Tongue (tissue), 2 donors: Measurements from ENCODE around the gene IL1B. TPM values are rescaled to one million over a fixed set of nuclear protein-coding genes. Genes with fewer than 3 reads are reported as not detected.
"Not testable (repeated sequence)": the region's sequence is repeated elsewhere in the genome, so short reads cannot be mapped to it uniquely, and the experiment has no call there.

Experiments
- DNase-seq: peaks from one replicate; pipeline ENCODE4 v3.0.0-alpha.2; 2015
- total RNA-seq: library from RNA; depleted of rRNA; stranded (reverse); fragments of >200 nt; gene quantifications from one replicate; pipeline ENCODE4 v1.2.3, GENCODE V29; 2014

The IL1B gene
- total RNA-seq, 1 donor from 2014 or later = 0.21 TPM

DNA sequence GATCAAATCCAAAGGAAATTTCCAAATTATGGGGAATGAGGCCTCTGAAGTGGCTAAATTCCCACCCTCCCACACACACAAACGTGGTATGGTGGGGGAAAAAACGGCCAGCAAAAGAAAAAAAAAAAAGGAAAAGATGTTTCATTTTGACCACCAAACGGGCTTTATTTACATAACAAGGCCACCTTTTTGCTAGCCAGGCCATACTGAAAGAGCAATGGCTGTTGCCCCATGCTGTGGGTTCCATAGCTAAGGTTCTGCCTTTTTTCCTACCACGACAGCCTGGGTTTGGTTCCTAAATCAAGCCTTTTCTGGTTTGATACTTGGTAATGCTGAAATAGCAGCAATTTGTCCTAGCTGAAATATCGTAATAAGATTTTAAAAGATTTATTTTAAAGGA is 14.0 kb upstream of the IL1B start:
- DNase-seq = no peak

DNA sequence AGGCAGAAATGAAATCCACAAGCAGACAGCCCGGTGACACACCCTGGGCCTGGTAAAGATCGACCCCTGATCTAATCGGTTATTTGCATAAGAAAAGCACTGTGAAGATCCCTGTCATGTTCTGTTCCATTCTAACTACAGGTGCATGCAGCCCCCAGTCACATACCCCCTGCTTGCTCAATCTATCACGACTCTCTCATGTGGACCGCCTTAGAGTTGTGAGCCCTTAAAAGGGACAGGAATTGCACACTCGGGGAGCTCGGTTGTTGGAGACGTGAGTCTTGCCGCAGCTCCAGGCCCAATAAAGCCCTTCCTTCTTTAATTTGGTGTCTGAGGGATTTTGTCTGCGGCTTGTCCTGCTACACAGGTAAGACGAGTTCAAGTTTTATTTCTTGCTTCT is 13.4 kb upstream of the IL1B start:
- DNase-seq = no peak

DNA sequence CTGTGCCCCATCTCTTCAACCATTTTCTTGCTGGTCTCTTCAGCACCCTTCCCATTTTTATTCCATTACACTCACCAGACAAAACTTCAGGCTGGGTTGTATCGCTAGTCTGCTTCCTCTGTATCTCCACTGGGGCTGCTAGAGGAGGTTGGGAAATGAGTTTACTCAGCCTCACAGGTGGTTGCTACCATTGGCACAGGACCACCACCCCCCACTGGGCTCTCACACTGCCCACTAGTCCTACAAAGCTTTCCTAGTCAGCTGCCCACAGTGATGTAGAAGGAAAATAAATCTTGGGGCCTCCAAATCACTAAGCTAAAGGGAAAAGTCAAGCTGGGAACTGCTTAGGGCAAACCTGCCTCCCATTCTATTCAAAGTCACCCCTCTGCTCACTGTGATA is 12.3 kb upstream of the IL1B start:
- no peak for DNase-seq

DNA sequence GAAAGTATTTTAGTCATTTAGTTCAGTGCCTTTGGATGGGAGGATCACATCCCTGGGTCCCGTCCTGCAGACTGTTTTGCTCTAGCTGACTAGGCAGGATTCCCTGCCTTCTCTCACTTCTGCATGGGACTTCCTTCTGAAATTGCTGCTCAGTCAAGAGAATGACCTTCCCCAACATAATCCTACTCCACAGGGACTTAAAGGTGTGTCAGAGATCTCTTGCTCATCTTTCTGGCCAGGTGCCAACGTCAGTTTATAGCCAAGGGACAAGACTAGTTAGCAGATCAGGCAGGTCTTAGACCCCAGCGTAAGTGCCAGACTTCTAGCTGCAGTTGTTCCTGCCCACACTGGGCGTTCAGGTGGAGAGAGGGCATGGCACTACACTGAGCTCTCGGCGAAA is 9.5 kb upstream of the IL1B start:
- DNase-seq = no peak

DNA sequence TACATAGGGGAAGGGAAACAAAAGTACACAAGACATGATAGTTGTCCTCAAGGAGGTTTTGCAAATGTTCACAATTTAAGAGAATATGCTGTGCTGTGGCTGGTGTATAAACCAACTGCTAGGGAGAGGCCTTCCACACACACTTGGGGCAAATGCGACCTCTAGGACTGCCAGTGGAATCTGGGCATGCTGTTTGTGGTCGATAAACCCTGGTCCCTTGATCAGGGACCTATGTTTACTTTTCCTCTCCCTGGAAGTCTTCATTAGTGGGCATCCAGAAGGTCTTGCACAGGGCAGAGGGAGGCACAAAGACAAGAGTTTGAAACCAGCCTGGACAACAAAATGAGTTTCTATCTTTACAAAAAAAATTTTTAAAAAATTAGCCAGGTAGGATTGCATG is 7.3 kb upstream of the IL1B start:
- no peak for DNase-seq

DNA sequence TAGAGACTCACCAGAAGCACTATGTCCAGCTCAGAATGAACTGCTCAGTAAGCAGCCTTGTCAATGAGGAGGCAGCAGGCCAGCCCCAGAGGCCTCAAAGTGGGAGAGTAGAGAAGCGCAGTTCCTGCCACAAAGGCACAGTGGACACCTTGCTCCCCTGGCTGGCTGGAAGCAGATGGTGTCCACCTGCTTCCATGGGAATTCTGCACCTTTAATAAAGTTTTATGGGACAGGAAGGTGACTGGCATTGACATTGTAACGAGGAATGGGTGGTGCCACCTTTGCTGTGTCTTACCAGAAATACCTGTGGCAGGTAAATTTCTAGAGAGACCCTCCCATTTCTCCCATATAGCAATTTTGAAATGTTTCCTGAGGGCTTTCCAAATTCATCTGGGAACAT is 6.7 kb upstream of the IL1B start:
- DNase-seq = no peak

DNA sequence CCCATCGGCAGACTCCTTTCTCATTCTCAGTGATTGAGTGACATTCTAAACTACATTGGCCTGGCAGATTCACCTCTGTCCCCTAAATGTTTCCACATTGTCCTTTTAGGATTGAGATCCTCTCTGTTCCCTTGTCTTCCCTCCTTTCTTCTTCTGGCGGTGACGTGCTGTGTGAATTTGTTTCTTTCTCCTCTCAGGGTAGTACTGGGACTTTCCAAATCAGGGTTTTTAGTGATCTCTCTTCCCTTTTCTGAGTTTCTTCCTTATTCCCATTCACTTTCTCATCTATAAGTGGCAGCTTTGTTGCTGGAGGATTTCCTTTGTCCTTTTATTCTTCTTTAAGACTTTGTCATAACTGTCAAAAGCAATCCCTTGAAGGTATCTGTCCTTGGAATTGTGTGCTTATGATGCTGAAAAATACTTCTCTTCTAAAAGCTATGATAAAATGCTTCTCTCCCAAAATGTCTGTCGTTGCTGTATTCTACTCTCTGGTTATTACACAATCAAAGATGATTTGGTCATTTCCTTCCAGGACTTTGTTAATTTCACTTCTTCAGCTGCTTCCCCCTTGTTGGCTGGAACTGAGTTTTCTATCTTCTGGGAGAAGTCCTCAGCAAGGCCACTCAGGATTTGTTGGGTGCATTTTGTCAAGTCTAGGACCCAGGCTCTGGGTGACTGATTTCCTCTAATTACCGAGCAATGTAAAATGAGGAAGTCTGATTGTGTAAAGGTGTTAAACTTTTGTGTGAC is 4.9 kb upstream of the IL1B start:
- no peak for DNase-seq

DNA sequence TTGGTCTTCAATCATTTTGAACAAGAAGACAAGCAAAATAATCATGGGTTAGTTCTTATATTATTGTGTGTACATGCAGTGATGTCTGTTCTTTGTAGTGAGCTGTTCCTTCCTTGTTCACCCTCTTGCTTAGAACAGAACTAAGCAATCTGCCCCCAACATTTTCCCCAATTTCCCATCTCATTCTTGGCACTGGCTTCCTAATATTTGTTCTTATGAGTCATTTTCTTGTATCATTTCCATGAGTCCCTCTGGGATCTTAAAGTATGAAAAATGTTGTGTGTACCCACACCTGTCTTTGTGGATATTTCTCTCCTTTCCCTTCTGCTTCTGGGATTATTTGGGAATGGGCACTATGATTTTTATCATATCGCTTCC is 3.5 kb upstream of the IL1B start:
- DNase-seq = no peak

DNA sequence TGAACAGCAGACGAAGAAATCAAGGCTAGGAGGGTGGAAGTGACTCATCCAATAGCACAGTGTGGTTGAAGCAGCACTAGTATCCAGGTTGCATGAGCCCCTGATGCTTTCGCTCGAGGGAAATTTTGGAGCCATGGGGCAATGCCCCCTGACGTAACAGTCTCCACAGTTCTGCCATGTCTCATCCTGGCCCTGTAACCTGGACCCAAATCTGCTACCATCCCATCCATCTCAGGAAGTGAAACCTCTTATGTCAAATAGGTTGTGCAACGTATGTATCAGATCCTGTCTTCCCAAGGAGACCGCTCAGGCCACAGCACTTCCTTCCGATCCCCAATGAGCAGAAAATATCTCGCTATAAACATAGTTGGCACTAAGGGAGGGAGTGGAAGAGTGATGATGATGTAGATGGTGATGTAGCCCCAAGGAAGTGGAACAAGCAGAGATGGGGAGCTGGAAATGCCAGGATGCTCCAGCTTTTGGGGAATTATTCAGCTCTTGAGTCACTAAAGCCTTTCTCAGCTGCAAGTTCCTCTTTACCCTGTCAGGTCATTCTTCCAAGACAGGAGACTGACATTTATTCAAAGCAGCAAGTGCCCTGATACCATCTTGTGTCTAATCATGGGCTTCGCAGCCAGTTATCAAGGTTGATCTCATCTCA is 3.0 kb upstream of the IL1B start:
- no peak for DNase-seq

DNA sequence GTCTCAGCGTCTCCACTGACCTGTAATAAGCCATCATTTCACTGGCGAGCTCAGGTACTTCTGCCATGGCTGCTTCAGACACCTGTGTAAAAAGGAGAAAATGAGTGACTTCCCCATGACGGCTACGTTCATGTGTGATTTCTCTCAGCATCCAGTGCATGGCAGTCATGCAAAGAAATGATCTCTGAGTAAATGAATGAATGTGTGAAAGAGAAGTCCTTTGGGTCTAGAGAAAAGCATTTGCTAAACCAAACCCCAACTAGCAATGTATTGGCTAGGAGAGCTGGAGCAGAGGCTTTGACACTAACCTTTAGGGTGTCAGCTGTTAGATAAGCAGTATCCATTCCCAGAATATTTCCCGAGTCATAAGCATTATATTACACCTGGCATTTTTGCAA is 417 bp downstream of the IL1B start:
- DNase-seq = no peak

DNA sequence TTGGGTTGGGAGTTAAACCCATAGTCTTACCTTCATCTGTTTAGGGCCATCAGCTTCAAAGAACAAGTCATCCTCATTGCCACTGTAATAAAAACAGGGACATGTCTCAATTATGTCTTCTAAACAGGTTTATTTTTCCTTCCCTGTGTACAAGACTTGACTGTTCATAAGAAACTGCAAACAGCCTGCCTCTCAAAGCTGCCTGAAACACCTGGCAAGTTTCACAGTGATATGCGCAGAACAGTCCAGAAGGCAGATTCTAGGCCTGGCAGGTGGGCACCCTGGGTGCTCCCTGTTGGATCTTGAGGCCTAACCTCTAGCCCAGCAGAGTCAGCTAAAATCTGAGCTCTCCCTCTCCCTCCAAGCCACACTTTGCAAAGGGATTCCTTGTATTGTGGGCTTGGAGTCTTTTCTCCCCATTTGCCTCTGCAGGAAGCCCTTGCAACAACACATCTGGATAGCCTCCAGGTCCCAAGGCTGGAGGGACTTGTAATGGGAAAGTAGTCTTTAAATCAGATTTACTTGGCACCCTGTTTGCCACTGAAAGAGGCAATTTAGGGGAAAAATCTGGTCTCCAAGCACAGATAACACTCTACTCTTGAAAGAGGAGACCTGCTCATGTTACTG is 930 bp downstream of the IL1B start:
- no peak for DNase-seq

DNA sequence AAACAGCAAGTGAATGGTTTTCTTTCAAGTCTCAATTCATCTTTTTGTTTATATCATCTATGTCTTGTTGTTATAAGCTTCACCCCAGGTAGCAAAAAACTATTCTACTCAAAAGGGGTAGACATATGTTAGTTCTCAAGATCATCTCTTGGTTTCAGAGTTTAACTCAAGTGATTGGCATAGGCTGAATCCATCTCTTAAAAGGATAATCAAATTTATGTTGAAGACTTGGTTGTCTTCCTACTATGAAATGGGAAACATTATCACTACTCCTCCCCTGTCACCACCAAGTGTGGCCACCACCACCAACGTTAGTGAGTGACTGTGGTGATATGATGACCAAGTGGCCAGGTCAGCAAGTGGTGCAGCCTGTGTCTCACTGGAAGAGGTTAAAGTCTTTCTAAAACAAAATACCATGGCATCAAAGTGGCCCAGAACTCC is 1.5 kb downstream of the IL1B start:
- DNase-seq = no peak

DNA sequence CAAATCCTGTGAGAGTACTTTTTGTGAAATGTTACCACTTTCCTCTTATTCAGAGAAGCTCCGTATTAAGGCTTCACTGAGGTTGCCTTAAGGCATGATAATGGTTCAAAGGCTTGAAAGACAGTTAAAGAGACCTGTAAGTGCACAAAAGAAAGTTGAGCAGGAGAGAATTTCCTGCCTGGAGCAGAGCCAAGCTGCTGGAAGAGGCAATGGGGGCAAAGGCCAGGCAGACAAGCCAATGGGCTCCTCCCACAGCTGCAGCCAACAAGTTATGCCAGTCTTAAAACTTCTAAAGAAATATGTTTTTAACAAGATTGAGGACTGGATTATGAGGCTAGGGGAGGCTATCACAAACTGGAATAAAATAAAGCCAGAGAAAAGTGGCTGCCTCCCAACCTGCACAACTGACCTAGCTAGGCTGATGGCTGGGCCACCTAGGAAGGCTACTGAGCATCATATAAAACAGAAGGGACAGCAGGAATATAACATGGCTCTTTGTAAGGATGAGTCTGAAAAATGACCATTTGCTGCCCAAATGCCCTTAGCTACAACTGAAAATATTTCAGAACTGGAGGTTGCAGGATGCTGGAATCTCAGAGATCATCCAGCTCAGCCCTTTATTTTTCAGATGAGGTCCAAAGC is 2.1 kb downstream of the IL1B start:
- no peak for DNase-seq

DNA sequence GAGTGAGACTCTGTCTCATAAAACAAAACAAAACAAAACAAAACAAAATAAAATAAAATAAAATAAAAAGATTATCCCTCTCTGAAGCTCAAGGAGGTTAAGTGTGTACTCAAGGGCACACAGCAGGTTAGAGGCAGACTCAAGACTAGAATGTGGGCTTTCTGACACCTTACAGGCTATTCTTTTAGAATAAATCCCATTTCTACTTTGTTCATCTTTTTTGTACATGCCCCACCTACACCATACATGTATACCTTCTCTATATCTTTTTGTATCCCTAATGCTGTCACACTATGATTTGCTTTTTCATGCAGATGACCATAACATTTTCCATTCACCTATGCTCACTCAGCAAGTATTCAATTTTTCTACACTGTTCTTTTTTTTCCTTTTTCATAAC is 2.6 kb downstream of the IL1B start:
- no peak for DNase-seq

DNA sequence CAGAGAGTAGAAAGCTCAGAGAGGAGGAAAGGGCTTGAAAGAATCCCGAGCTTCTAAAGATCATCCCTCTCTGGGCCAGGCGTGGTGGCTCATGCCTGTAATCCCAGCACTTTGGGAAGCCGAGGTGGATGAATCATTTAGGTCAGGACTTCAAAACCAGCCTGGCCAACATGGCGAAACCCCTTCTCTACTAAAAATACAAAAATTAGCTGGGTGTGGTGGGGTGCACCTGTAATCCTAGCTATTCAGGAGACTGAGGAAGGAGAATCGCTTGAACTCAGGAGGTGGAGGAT is 3.0 kb downstream of the IL1B start:
- DNase-seq = not testable (repeated sequence)

DNA sequence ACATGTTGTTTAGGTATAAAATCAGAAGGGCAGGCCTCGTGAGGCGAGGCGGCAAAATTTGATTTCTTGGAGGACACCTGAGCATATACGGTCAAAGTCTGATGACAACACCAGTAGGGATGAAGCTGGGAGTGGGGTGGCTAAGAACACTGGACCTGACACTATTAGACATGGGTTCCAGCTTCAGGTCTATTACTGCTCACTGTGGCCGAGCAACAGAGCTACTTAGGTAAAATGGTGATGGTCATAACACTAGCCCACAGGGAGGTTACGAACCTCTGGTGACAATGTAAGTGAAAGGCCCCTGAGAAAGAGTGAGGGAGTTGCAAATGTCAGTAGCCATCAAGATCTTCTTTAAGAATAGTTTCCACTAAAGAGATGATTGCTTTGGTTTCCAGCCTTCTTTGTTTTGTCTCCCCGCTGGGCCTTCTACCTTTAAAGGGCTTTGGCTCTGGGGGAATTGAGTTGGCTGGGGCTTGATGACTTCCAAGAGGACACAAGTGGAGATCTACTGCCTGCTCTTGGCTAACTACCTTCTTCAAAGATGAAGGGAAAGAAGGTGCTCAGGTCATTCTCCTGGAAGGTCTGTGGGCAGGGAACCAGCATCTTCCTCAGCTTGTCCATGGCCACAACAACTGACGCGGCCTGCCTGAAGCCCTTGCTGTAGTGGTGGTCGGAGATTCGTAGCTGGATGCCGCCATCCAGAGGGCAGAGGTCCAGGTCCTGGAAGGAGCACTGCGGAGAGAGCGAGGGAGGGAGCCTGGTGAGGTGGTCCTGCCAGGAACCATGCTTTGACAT is 3.5 kb downstream of the IL1B start:
- DNase-seq = no peak

DNA sequence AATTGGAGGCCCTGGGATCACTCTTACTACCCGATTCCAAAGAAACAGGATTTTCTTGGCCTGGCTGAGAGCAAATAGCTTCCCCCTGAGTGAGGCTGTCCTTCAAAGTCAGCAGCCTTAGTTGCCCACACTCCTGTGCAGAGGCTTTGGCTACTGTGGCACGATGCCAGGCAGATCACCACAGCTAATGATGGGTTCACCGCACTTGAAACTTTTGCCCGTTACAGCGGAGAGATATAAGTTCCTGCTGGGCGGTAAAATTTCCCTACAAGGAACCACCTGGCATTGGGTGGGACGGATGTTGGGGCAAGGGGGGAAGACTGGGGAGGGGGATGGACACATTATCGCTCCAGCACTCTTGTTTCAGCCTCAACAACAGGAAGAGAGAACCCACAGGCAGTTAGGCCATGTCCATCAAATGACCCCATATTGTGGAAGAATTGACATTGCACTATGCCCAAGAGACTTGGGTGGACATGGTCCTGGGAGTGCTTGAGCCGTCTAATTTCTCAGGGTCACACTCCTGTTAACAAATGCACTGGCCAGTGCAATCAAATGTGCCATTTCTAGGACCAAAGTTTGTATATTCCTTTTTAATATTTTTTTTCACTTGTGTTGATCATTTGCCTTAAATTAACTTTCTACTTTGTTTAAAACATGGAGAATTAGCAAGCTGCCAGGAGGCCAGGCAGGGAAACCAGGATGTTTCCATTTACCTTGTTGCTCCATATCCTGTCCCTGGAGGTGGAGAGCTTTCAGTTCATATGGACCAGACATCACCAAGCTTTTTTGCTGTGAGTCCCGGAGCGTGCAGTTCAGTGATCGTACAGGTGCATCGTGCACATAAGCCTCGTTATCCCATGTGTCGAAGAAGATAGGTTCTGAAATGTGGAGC is 4.4 kb downstream of the IL1B start:
- DNase-seq = no peak

DNA sequence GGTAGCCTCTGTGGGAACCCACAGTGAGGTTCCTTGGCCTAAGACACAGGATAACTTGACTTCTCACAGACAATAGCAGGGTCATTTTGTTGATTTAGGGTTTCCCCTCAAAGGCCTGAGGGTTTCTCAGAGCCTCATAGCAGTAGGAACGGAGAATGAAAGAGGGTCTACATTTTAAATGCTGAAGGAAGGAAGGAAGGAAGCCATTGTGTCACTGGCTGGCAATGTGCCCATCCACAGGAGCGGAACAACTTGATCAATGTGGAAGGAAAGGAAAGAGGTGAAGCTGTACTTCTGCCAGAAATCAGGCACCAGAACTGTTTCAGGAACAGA is 5.1 kb downstream of the IL1B start:
- DNase-seq = no peak

DNA sequence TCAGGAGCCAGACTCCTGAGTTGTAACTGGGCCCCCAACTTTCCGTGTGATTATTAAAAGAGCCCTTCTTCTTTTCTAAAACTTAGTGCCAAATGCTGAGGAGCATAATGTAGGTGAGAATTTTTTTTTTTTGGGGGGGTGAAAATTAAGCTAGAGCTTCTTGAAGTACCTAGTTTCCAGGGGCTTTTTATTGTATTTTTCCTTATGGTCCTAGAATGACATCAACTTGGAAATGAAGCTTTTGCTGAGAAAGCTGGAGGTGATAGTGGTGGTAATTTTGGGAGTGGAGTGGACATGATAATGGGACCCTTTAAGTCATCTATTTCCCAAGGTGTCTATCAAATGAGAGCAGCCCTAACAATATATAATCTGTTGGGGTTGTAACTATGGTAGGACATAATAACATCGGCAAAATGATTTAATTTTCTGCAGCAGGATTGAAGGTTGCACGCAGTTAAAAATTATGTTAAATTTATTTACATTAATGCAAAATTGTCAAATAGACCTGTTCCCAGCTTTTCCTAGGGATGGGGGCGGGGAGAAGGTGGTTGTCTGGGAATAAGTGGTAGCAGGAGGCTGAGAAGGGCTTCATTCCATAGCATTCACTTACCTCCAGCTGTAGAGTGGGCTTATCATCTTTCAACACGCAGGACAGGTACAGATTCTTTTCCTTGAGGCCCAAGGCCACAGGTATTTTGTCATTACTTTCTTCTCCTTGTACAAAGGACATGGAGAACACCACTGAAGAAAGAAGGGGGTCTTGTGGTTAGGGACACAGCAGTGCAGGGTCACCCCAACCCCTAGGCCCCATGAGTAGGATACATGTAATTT is 5.7 kb downstream of the IL1B start:
- DNase-seq = no peak

DNA sequence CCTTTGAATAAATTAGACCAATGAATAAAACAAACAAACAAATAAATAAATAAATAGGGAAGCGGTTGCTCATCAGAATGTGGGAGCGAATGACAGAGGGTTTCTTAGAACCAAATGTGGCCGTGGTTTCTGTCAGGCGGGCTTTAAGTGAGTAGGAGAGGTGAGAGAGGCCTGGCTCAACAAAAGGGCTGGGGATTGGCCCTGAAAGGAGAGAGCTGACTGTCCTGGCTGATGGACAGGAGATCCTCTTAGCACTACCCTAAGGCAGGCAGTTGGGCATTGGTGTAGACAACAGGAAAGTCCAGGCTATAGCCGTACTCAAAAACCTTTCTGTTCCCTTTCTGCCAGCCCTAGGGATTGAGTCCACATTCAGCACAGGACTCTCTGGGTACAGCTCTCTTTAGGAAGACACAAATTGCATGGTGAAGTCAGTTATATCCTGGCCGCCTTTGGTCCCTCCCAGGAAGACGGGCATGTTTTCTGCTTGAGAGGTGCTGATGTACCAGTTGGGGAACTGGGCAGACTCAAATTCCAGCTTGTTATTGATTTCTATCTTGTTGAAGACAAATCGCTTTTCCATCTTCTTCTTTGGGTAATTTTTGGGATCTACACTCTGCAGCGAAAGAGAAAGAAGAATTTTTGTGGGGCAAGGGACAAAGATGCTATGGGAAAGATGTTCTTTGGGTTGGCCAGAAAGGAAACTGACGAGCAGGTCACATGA is 6.5 kb downstream of the IL1B start:
- no peak for DNase-seq
